Measurements from ENCODE around the gene PRDM16. TPM values are rescaled to one million over a fixed set of nuclear protein-coding genes. Genes with fewer than 3 reads are reported as not detected.

PRDM16 gene
- total and polyA plus RNA-seq, 2 of the 13 experiments (the other 11 are each of a cell fraction or from before 2014, with no cell fraction given): 0.15 to 0.81 TPM

DNA sequence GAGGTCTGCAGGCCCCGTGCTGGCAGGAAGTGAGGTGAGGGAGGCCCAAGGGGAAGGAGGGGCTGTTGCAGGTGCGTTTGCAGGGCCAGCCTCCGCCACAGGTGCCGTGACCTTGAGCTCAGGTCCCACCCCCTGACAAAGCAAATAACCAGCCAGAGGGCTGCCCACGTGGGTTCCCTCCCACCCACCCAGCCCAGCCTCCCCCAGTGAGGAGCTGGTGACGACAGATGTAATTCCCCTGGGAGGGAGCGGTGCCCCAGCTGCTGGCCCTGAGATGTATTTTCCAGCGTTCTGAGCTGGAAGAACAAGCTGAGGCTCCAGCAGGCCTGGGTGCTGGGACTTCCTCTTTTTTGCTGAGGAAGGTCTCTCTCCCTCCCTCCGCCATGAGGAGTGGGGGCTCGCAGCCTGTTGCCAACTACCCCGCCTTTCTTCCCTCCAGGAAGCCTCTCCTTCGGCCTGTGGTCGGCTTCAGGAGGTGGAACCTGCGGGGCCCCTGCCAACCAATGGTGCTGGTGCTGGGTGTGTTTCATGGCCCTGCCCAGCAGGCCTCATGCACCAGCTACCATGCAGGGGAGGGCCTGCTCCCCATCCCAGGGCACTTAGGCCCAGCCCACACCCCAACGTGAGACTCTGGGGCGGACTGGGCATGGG, 153.2 kb downstream of the PRDM16 start:
- H3K27me3 ChIP-seq (ENCODE audit: control insufficient read depth in 1 of 2, insufficient read depth in 2 of 2, low read length in 2 of 2): no peaks in the 10 kb centered on the region; a peak in 1 of 5 replicates
- peak; percentile 79 for DNase-seq (ENCODE audit: low spot score)
- no peaks in the 10 kb centered on the region for H4K20me1 ChIP-seq (ENCODE audit: insufficient read depth, low read length)
- H3K4me3 ChIP-seq (replicated peaks in 1 of 3; ENCODE audit: insufficient read depth in 1 of 3, low read depth in 2 of 3, low read length in 3 of 3): peak overlapping the region; percentile 1 to 55 (median 34); a peak in 4 of 6 replicates
- H3K27ac ChIP-seq (ENCODE audit: extremely low read length, insufficient read depth, low read length): peak overlapping the region; percentile 67
- peak; percentile 77 for FAIRE-seq
- peaks cover 58% of the 10 kb centered on the region for H3K4me1 ChIP-seq (ENCODE audit: insufficient read depth, low read length)
- no peaks in the 10 kb centered on the region for H3K36me3 ChIP-seq (replicated peaks in 1 of 2; ENCODE audit: control insufficient read depth in 1 of 2, insufficient read depth in 2 of 2, low read length in 2 of 2)
- BruUV-seq (replicated peaks): TSS peak; percentile 82
- no peaks in the 10 kb centered on the region for H3K9me3 ChIP-seq (ENCODE audit: low read length)
- H3K9ac ChIP-seq (ENCODE audit: insufficient read depth, low read depth, low read length): peak overlapping the region; percentile 55; the same call in 1 of the 2 replicates
- in situ Hi-C loops (cut with HindIII; ENCODE audit: extremely low pct_ligation_motif_present, low pct_unique_long_range_greater_than_20kb) (no loop called here), intact Hi-C loops (cut with micrococcal nuclease; ENCODE audit: unreplicated experiment) (no loop called here)
- ATAC-seq: peak; percentile 63
- WGBS (ENCODE audit: low lambda C conversion rate): 100% methylated on average over 1 of the region's 16 CpGs
- ChIA-PET CTCF (ENCODE audit: low intra/inter-chr PET ratio, low total read pairs) (no interaction called here), POLR2A (interaction anchor here (0.7 to 2.2 kb wide), 11 partner anchors 13 to 128 kb away, joined by 3 to 26 read pairs (median 4); no protein-coding TSS in a partner anchor)
- peak overlapping the region; percentile 89 for H3K4me2 ChIP-seq (ENCODE audit: low read depth, low read length)
- H3K79me2 ChIP-seq (ENCODE audit: insufficient read depth, low read length): no peaks in the 10 kb centered on the region
- no peak overlapping the region for H2AFZ ChIP-seq (ENCODE audit: low read length)
- TF ChIP-seq, protein P1, sequence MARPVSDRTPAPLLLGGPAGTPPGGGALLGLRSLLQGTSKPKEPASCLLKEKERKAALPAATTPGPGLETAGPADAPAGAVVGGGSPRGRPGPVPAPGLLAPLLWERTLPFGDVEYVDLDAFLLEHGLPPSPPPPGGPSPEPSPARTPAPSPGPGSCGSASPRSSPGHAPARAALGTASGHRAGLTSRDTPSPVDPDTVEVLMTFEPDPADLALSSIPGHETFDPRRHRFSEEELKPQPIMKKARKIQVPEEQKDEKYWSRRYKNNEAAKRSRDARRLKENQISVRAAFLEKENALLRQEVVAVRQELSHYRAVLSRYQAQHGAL (CRISPR knock-in tag; IDR thresholded peaks at IDR 0.05; ENCODE audit: not compliant biosample characterization): no peak
- TF ChIP-seq MBD4 (IDR thresholded peaks at IDR 0.05; ENCODE audit: borderline replicate concordance, low read length) (no peak), RXRA (CRISPR knock-in tag; IDR thresholded peaks at IDR 0.05) (peak; percentile 24; the same call in 1 of the 2 replicates), PPARG (CRISPR knock-in tag; conservative IDR thresholded peaks at IDR 0.05) (no peak), SMAD9 (CRISPR knock-in tag; IDR thresholded peaks at IDR 0.05) (no peak), FOXA3 (CRISPR knock-in tag; IDR thresholded peaks at IDR 0.05) (peak; percentile 50), SOX6 (IDR thresholded peaks at IDR 0.05) (no peak), SOX6 (CRISPR knock-in tag; IDR thresholded peaks at IDR 0.05) (0 out of 2 replicates have a peak, but pooled peaks have one; percentile 43), SP4 (CRISPR knock-in tag; IDR thresholded peaks at IDR 0.05) (0 out of 2 replicates have a peak, but pooled peaks have one; percentile 43), MED1 (CRISPR knock-in tag; IDR thresholded peaks at IDR 0.05) (peak; percentile 47), ZSCAN31 (CRISPR knock-in tag; IDR thresholded peaks at IDR 0.05; ENCODE audit: low read depth) (0 out of 2 replicates have a peak, but pooled peaks have one; percentile 2)
- TF ChIP-seq, protein P2, sequence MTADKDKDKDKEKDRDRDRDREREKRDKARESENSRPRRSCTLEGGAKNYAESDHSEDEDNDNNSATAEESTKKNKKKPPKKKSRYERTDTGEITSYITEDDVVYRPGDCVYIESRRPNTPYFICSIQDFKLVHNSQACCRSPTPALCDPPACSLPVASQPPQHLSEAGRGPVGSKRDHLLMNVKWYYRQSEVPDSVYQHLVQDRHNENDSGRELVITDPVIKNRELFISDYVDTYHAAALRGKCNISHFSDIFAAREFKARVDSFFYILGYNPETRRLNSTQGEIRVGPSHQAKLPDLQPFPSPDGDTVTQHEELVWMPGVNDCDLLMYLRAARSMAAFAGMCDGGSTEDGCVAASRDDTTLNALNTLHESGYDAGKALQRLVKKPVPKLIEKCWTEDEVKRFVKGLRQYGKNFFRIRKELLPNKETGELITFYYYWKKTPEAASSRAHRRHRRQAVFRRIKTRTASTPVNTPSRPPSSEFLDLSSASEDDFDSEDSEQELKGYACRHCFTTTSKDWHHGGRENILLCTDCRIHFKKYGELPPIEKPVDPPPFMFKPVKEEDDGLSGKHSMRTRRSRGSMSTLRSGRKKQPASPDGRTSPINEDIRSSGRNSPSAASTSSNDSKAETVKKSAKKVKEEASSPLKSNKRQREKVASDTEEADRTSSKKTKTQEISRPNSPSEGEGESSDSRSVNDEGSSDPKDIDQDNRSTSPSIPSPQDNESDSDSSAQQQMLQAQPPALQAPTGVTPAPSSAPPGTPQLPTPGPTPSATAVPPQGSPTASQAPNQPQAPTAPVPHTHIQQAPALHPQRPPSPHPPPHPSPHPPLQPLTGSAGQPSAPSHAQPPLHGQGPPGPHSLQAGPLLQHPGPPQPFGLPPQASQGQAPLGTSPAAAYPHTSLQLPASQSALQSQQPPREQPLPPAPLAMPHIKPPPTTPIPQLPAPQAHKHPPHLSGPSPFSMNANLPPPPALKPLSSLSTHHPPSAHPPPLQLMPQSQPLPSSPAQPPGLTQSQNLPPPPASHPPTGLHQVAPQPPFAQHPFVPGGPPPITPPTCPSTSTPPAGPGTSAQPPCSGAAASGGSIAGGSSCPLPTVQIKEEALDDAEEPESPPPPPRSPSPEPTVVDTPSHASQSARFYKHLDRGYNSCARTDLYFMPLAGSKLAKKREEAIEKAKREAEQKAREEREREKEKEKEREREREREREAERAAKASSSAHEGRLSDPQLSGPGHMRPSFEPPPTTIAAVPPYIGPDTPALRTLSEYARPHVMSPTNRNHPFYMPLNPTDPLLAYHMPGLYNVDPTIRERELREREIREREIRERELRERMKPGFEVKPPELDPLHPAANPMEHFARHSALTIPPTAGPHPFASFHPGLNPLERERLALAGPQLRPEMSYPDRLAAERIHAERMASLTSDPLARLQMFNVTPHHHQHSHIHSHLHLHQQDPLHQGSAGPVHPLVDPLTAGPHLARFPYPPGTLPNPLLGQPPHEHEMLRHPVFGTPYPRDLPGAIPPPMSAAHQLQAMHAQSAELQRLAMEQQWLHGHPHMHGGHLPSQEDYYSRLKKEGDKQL (CRISPR knock-in tag; IDR thresholded peaks at IDR 0.05; ENCODE audit: low read depth): 0 out of 2 replicates have a peak, but pooled peaks have one; percentile 36
- TF ChIP-seq, protein P3, sequence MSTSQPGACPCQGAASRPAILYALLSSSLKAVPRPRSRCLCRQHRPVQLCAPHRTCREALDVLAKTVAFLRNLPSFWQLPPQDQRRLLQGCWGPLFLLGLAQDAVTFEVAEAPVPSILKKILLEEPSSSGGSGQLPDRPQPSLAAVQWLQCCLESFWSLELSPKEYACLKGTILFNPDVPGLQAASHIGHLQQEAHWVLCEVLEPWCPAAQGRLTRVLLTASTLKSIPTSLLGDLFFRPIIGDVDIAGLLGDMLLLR (CRISPR knock-in tag; IDR thresholded peaks at IDR 0.05): no peak
- TF ChIP-seq, protein P4, sequence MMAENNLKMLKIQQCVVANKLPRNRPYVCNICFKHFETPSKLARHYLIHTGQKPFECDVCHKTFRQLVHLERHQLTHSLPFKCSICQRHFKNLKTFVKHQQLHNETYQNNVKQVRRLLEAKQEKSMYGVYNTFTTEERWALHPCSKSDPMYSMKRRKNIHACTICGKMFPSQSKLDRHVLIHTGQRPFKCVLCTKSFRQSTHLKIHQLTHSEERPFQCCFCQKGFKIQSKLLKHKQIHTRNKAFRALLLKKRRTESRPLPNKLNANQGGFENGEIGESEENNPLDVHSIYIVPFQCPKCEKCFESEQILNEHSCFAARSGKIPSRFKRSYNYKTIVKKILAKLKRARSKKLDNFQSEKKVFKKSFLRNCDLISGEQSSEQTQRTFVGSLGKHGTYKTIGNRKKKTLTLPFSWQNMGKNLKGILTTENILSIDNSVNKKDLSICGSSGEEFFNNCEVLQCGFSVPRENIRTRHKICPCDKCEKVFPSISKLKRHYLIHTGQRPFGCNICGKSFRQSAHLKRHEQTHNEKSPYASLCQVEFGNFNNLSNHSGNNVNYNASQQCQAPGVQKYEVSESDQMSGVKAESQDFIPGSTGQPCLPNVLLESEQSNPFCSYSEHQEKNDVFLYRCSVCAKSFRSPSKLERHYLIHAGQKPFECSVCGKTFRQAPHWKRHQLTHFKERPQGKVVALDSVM (CRISPR knock-in tag; IDR thresholded peaks at IDR 0.05): peak; percentile 63; the same call in 1 of the 2 replicates
